K562 (cell line): ENCODE measurements around the gene PBRM1. TPM values are rescaled to one million over a fixed set of nuclear protein-coding genes. Genes with fewer than 3 reads are reported as not detected.

ENCODE experiments used
- CHD1 ChIP-seq: fragments of 200-600 bp; sonication (generic); IDR thresholded peaks from one replicate; pipeline ENCODE4 v1.6.1; 2012; ENCODE audit warnings: mild to moderate bottlenecking, moderate library complexity, low read length, inconsistent platforms
- ID3 ChIP-seq, 2 experiments: fragments of 250-450 bp in 1 of 2; fragments of 450-650 bp in 1 of 2; sonication (Bioruptor Pico) in 1 of 2; IDR thresholded peaks; 2 replicates each; pipeline versions ENCODE4 v1.6.1 to v1.8.0; 2016 to 2021; ENCODE audit warnings: mild to moderate bottlenecking in 2 of 2, moderate library complexity in 2 of 2, missing compliant biosample characterization in 1 of 2, missing genetic modification characterization in 1 of 2
- MEIS2 ChIP-seq: fragments of 450-650 bp; IDR thresholded peaks from 2 replicates; pipeline ENCODE4 v1.6.1; 2014; ENCODE audit warnings: mild to moderate bottlenecking; ENCODE audit not compliant: partially characterized antibody
- PBX2 ChIP-seq, 2 experiments: IDR thresholded peaks in 1 of 2; conservative IDR thresholded peaks in 1 of 2; 2 replicates each; pipeline ENCODE4 v1.6.1; 2016; ENCODE audit warnings: low read depth in 2 of 2, mild to moderate bottlenecking in 1 of 2, missing compliant biosample characterization in 1 of 2, missing genetic modification characterization in 1 of 2, moderate library complexity in 1 of 2
- polyA plus RNA-seq, 8 experiments: library from polyadenylated mRNA; depleted of rRNA in 4 of 8; stranded (reverse) in 5 of 8; unstranded in 3 of 8; fragments of >200 nt; fragmentation: Nextera tagmentation in 2 of 8; fragmentation: Illumina TruSeq in 1 of 8; extraction: Ambion mirVana in 2 of 8; extraction: Trizol in 1 of 8; gene quantifications; 2 replicates each; pipeline versions ENCODE4 v1.2.1 to v1.2.3, GENCODE V29; 2011 to 2014; ENCODE audit warnings: inconsistent platforms in 1 of 8, missing spikeins in 1 of 8
- total RNA-seq, 7 experiments: library from RNA; depleted of rRNA in 6 of 7; stranded (reverse); fragments of >200 nt in 6 of 7; fragmentation: Illumina TruSeq in 2 of 7; extraction: Trizol in 2 of 7; gene quantifications; 2 replicates each; pipeline versions ENCODE4 v1.2.1 to v1.2.3, GENCODE V29; 2011 to 2021; ENCODE audit warnings: low replicate concordance in 1 of 7

Gene PBRM1
- total and polyA plus RNA-seq, 9 of the 15 experiments (the other 6 are each of a cell fraction or from before 2014, with no cell fraction given), result 3.9 to 31.8 (median 19.0) TPM

- TF ChIP-seq PBX2 (CRISPR knock-in tag; IDR thresholded peaks at IDR 0.05; ENCODE audit: low read depth), result no peak
- TF ChIP-seq PBX2 (tag; conservative IDR thresholded peaks at IDR 0.05; ENCODE audit: low read depth), result peak; percentile 46
- peak; percentile 60 for TF ChIP-seq MEIS2
- no peak for TF ChIP-seq ID3 (CRISPR knock-in tag; IDR thresholded peaks at IDR 0.05)
- no peak for TF ChIP-seq ID3 (tag; IDR thresholded peaks at IDR 0.05)
- no peak for TF ChIP-seq CHD1
Measured at GRCh38 chr3:52696830-52697631, 11.3 kb upstream of the PBRM1 start (continued).
